ENCODE measurements around the gene PLEKHH1.

Gene PLEKHH1

GRCh38 chr14:67574806-67575205 lies 41.7 kb downstream of the PLEKHH1 start:
- Mint-ChIP-seq H3K27me3 (no peaks in the 10 kb centered on the region), H3K9me3 (no peaks in the 10 kb centered on the region), H3K4me3 (no peak overlapping the region), H3K36me3 (ENCODE audit: insufficient read depth) (peaks cover 2% of the 10 kb centered on the region), H3K4me1 (peaks cover 7% of the 10 kb centered on the region), H3K27ac (ENCODE audit: low read depth) (no peak overlapping the region)
- no peak for DNase-seq (ENCODE audit: low spot score in 2 of 2)
- ATAC-seq (replicated peaks; ENCODE audit: extremely low read depth, poor library complexity, severe bottlenecking): no peak

- DNase-seq (ENCODE audit: low spot score in 2 of 2) (no peak), ATAC-seq (replicated peaks; ENCODE audit: extremely low read depth, poor library complexity, severe bottlenecking) (no peak)
- Mint-ChIP-seq H3K4me3 (no peak overlapping the region), H3K27ac (ENCODE audit: low read depth) (no peak overlapping the region), H3K36me3 (ENCODE audit: insufficient read depth) (peaks cover 3% of the 10 kb centered on the region), H3K4me1 (peaks cover 7% of the 10 kb centered on the region), H3K9me3 (no peaks in the 10 kb centered on the region), H3K27me3 (no peaks in the 10 kb centered on the region)
Observed at GRCh38 chr14:67575684-67576083, 42.6 kb downstream of the PLEKHH1 start.

- ATAC-seq (replicated peaks; ENCODE audit: extremely low read depth, poor library complexity, severe bottlenecking) (no peak), DNase-seq (ENCODE audit: low spot score in 2 of 2) (no peak)
- Mint-ChIP-seq H3K36me3 (ENCODE audit: insufficient read depth) (peaks cover 4% of the 10 kb centered on the region), H3K4me1 (peaks cover 2% of the 10 kb centered on the region), H3K27me3 (no peaks in the 10 kb centered on the region), H3K9me3 (no peaks in the 10 kb centered on the region), H3K4me3 (no peak overlapping the region), H3K27ac (ENCODE audit: low read depth) (no peak overlapping the region)
Observed at GRCh38 chr14:67576216-67576955, 43.3 kb downstream of the PLEKHH1 start.

GRCh38 chr14:67577181-67577808 lies 44.2 kb downstream of the PLEKHH1 start:
- peaks cover 4% of the 10 kb centered on the region for H3K36me3 Mint-ChIP-seq (ENCODE audit: insufficient read depth)
- no peak for ATAC-seq (replicated peaks; ENCODE audit: extremely low read depth, poor library complexity, severe bottlenecking)
- H3K27me3 Mint-ChIP-seq: no peaks in the 10 kb centered on the region
- no peaks in the 10 kb centered on the region for H3K4me1 Mint-ChIP-seq
- no peak overlapping the region for H3K27ac Mint-ChIP-seq (ENCODE audit: low read depth)
- no peak overlapping the region for H3K4me3 Mint-ChIP-seq
- no peaks in the 10 kb centered on the region for H3K9me3 Mint-ChIP-seq
- DNase-seq (ENCODE audit: low spot score in 2 of 2): no peak

GRCh38 chr14:67577909-67578749 lies 45.0 kb downstream of the PLEKHH1 start:
- H3K4me1 Mint-ChIP-seq: no peaks in the 10 kb centered on the region
- ATAC-seq (replicated peaks; ENCODE audit: extremely low read depth, poor library complexity, severe bottlenecking) (no peak), DNase-seq (ENCODE audit: low spot score in 2 of 2) (no peak)
- no peak overlapping the region for H3K27ac Mint-ChIP-seq (ENCODE audit: low read depth)
- H3K4me3 Mint-ChIP-seq: no peak overlapping the region
- no peaks in the 10 kb centered on the region for H3K9me3 Mint-ChIP-seq
- no peaks in the 10 kb centered on the region for H3K27me3 Mint-ChIP-seq
- peaks cover 4% of the 10 kb centered on the region for H3K36me3 Mint-ChIP-seq (ENCODE audit: insufficient read depth)

GRCh38 chr14:67579040-67579439 lies 46.0 kb downstream of the PLEKHH1 start:
- H3K27ac Mint-ChIP-seq (ENCODE audit: low read depth): no peak overlapping the region
- H3K36me3 Mint-ChIP-seq (ENCODE audit: insufficient read depth): peaks cover 4% of the 10 kb centered on the region
- no peaks in the 10 kb centered on the region for H3K9me3 Mint-ChIP-seq
- no peak for DNase-seq (ENCODE audit: low spot score in 2 of 2)
- no peaks in the 10 kb centered on the region for H3K4me1 Mint-ChIP-seq
- no peaks in the 10 kb centered on the region for H3K27me3 Mint-ChIP-seq
- no peak overlapping the region for H3K4me3 Mint-ChIP-seq
- no peak for ATAC-seq (replicated peaks; ENCODE audit: extremely low read depth, poor library complexity, severe bottlenecking)

- H3K4me1 Mint-ChIP-seq: no peaks in the 10 kb centered on the region
- peaks cover 4% of the 10 kb centered on the region for H3K36me3 Mint-ChIP-seq (ENCODE audit: insufficient read depth)
- ATAC-seq (replicated peaks; ENCODE audit: extremely low read depth, poor library complexity, severe bottlenecking) (no peak), DNase-seq (ENCODE audit: low spot score in 2 of 2) (no peak)
- no peaks in the 10 kb centered on the region for H3K9me3 Mint-ChIP-seq
- no peak overlapping the region for H3K27ac Mint-ChIP-seq (ENCODE audit: low read depth)
- no peaks in the 10 kb centered on the region for H3K27me3 Mint-ChIP-seq
- H3K4me3 Mint-ChIP-seq: no peak overlapping the region
Observed at GRCh38 chr14:67579636-67580035, 46.5 kb downstream of the PLEKHH1 start.

GRCh38 chr14:67580336-67581171 lies 47.5 kb downstream of the PLEKHH1 start:
- Mint-ChIP-seq H3K9me3 (no peaks in the 10 kb centered on the region), H3K27ac (ENCODE audit: low read depth) (no peak overlapping the region), H3K4me3 (no peak overlapping the region), H3K4me1 (no peaks in the 10 kb centered on the region), H3K27me3 (no peaks in the 10 kb centered on the region), H3K36me3 (ENCODE audit: insufficient read depth) (peaks cover 2% of the 10 kb centered on the region)
- ATAC-seq (replicated peaks; ENCODE audit: extremely low read depth, poor library complexity, severe bottlenecking): no peak
- DNase-seq (ENCODE audit: low spot score in 2 of 2): no peak

- Mint-ChIP-seq H3K4me1 (no peaks in the 10 kb centered on the region), H3K27ac (ENCODE audit: low read depth) (no peak overlapping the region), H3K9me3 (no peaks in the 10 kb centered on the region), H3K4me3 (no peak overlapping the region), H3K27me3 (no peaks in the 10 kb centered on the region), H3K36me3 (ENCODE audit: insufficient read depth) (peaks cover 2% of the 10 kb centered on the region)
- DNase-seq (ENCODE audit: low spot score in 2 of 2) (no peak), ATAC-seq (replicated peaks; ENCODE audit: extremely low read depth, poor library complexity, severe bottlenecking) (no peak)
Observed at GRCh38 chr14:67581643-67582042, 48.6 kb downstream of the PLEKHH1 start.

- no peak overlapping the region for H3K27ac Mint-ChIP-seq (ENCODE audit: low read depth)
- no peak for ATAC-seq (replicated peaks; ENCODE audit: extremely low read depth, poor library complexity, severe bottlenecking)
- no peaks in the 10 kb centered on the region for H3K27me3 Mint-ChIP-seq
Observed at GRCh38 chr14:67582061-67582460, 49.0 kb downstream of the PLEKHH1 start.

GRCh38 chr14:67583711-67584644 lies 50.9 kb downstream of the PLEKHH1 start:
- Mint-ChIP-seq H3K27me3 (no peaks in the 10 kb centered on the region), H3K36me3 (ENCODE audit: insufficient read depth) (peaks cover 4% of the 10 kb centered on the region), H3K4me1 (no peaks in the 10 kb centered on the region), H3K27ac (ENCODE audit: low read depth) (no peak overlapping the region), H3K9me3 (no peaks in the 10 kb centered on the region), H3K4me3 (no peak overlapping the region)
- DNase-seq (ENCODE audit: low spot score in 2 of 2) (no peak), ATAC-seq (replicated peaks; ENCODE audit: extremely low read depth, poor library complexity, severe bottlenecking) (no peak)

More at GRCh38 chr14:67582061-67582460, 49.0 kb downstream of the PLEKHH1 start:
- H3K36me3 Mint-ChIP-seq (ENCODE audit: insufficient read depth): peaks cover 2% of the 10 kb centered on the region
- no peaks in the 10 kb centered on the region for H3K4me1 Mint-ChIP-seq
- no peaks in the 10 kb centered on the region for H3K9me3 Mint-ChIP-seq
- no peak for DNase-seq (ENCODE audit: low spot score in 2 of 2)
- no peak overlapping the region for H3K4me3 Mint-ChIP-seq
